Astrocyte (in vitro differentiated cells and primary cell): ENCODE measurements around the gene TRAM2. TPM values are rescaled to one million over a fixed set of nuclear protein-coding genes. Genes with fewer than 3 reads are reported as not detected.

Experiments used
- DNase-seq: peaks from one replicate; pipeline ENCODE4 v3.0.0-alpha.2; 2010; ENCODE audit warnings: low read depth
- FAIRE-seq: peaks from 2 replicates; lab custom pipeline; 2011; peaks lifted over from hg19 to GRCh38; lab: Jason Lieb, UNC
- H2AFZ ChIP-seq: 2 replicates; pipeline ENCODE4 v1.6.0; 2012; ENCODE audit warnings: low read depth, low read length, inconsistent platforms
- H3K27ac ChIP-seq: 2 replicates; pipeline ENCODE4 v1.5.1; 2011; ENCODE audit warnings: low read depth, low read length, inconsistent platforms
- H3K27me3 ChIP-seq: 2 replicates; pipeline ENCODE4 v1.6.0; 2011; ENCODE audit warnings: low read length, inconsistent platforms; ENCODE audit not compliant: insufficient read depth
- H3K36me3 ChIP-seq: 2 replicates; pipeline ENCODE4 v1.5.1; 2011; ENCODE audit warnings: low read length, inconsistent platforms; ENCODE audit not compliant: insufficient read depth
- H3K4me1 ChIP-seq: 2 replicates; pipeline ENCODE4 v1.5.1; 2011; ENCODE audit warnings: low read length, inconsistent platforms; ENCODE audit not compliant: insufficient read depth
- H3K4me2 ChIP-seq: 2 replicates; pipeline ENCODE4 v1.6.0; 2012; ENCODE audit warnings: low read length, inconsistent platforms
- H3K4me3 ChIP-seq: 2 replicates; pipeline ENCODE4 v1.5.1; 2011; ENCODE audit warnings: low read depth, mild to moderate bottlenecking, low read length, inconsistent platforms; ENCODE audit not compliant: insufficient read depth
- H3K79me2 ChIP-seq: 2 replicates; pipeline ENCODE4 v1.6.0; 2012; ENCODE audit warnings: mild to moderate bottlenecking, low read length, inconsistent platforms; ENCODE audit not compliant: insufficient read depth
- H3K9ac ChIP-seq: 2 replicates; pipeline ENCODE4 v1.6.0; 2012; ENCODE audit warnings: mild to moderate bottlenecking, low read length, inconsistent platforms
- H3K9me3 ChIP-seq: 2 replicates; pipeline ENCODE4 v1.5.1; 2012; ENCODE audit warnings: low read depth, mild to moderate bottlenecking, low read length, inconsistent platforms; ENCODE audit not compliant: insufficient read depth
- H4K20me1 ChIP-seq: 2 replicates; pipeline ENCODE4 v1.6.0; 2012; ENCODE audit warnings: low read length, inconsistent platforms; ENCODE audit not compliant: insufficient read depth
- H3K27ac Mint-ChIP-seq: one replicate; pipeline ENCODE4 v1.8.0; 2021; ENCODE audit warnings: mild to moderate bottlenecking, mixed read lengths; ENCODE audit not compliant: unreplicated experiment
- H3K27me3 Mint-ChIP-seq: one replicate; pipeline ENCODE4 v1.8.0; 2021; ENCODE audit warnings: low read depth, mixed read lengths; ENCODE audit not compliant: unreplicated experiment
- H3K36me3 Mint-ChIP-seq: one replicate; pipeline ENCODE4 v1.8.0; 2021; ENCODE audit warnings: low read depth, mixed read lengths; ENCODE audit not compliant: unreplicated experiment
- H3K4me1 Mint-ChIP-seq: one replicate; pipeline ENCODE4 v1.8.0; 2021; ENCODE audit warnings: low read depth, mixed read lengths; ENCODE audit not compliant: unreplicated experiment
- H3K4me3 Mint-ChIP-seq: one replicate; pipeline ENCODE4 v1.8.0; 2021; ENCODE audit warnings: mild to moderate bottlenecking, moderate library complexity, mixed read lengths; ENCODE audit not compliant: unreplicated experiment
- H3K9me3 Mint-ChIP-seq: one replicate; pipeline ENCODE4 v1.8.0; 2021; ENCODE audit warnings: mild to moderate bottlenecking, mixed read lengths; ENCODE audit not compliant: unreplicated experiment
- EZH2 ChIP-seq: IDR thresholded peaks from 2 replicates; pipeline ENCODE4 v1.6.1; 2012; ENCODE audit warnings: mild to moderate bottlenecking, low read length, inconsistent platforms; ENCODE audit not compliant: insufficient read depth
- total RNA-seq: library from RNA; stranded (reverse); gene quantifications from 2 replicates; pipeline ENCODE4 v1.2.1, GENCODE V29; 2021
- TF ChIP-seq, protein P1 (sequence below): IDR thresholded peaks from 2 replicates; pipeline ENCODE4 v1.5.1; 2011; ENCODE audit warnings: low read depth, mild to moderate bottlenecking, inconsistent platforms, low read length, moderate library complexity; ENCODE audit not compliant: insufficient read depth

Gene TRAM2
- total RNA-seq, 1 donor from 2014 or later = 93.4 TPM

GRCh38 chr6:52494298-52495072, 82.4 kb downstream of the TRAM2 start:
- DNase-seq (no peak), FAIRE-seq (no peak)
- Mint-ChIP-seq H3K4me3 (no peak overlapping the region), H3K9me3 (no peaks in the 10 kb centered on the region), H3K27ac (no peak overlapping the region), H3K27me3 (no peaks in the 10 kb centered on the region), H3K4me1 (peaks cover 35% of the 10 kb centered on the region), H3K36me3 (peaks cover 28% of the 10 kb centered on the region)
- no peaks in the 10 kb centered on the region for H4K20me1 ChIP-seq
- H3K36me3 ChIP-seq = peaks cover 12% of the 10 kb centered on the region
- H3K9ac ChIP-seq = no peak overlapping the region
- H2AFZ ChIP-seq = no peak overlapping the region
- no peak overlapping the region for H3K4me2 ChIP-seq
- H3K4me3 ChIP-seq = no peak overlapping the region
- H3K79me2 ChIP-seq = no peaks in the 10 kb centered on the region
- peaks cover 25% of the 10 kb centered on the region for H3K4me1 ChIP-seq
- H3K9me3 ChIP-seq = no peaks in the 10 kb centered on the region
- no peak overlapping the region for H3K27ac ChIP-seq
- H3K27me3 ChIP-seq = no peaks in the 10 kb centered on the region
- TF ChIP-seq EZH2 = no peak

DNA sequence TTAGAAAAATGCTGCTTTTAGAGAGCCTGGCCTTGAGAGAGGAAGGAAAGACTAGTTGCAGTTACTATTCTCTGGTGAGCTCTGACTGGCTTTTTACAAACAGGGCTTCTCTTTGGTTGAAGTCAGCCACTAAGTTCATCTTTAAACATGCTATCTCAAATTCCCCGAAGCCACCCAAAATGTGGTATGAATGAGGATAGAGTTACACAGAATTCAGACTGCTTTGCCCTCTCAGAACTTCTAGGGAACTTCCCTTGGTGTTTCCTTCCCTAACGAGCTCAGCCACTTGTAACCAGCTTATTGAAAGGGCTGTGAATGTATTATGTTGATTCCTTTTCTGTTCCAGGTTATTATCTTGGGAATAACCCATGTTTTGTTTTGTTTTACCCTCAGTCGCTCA, 83.2 kb downstream of the TRAM2 start:
- Mint-ChIP-seq H3K4me3 (no peak overlapping the region), H3K27ac (no peak overlapping the region), H3K4me1 (peaks cover 28% of the 10 kb centered on the region), H3K36me3 (peaks cover 24% of the 10 kb centered on the region), H3K27me3 (no peaks in the 10 kb centered on the region), H3K9me3 (no peaks in the 10 kb centered on the region)
- no peaks in the 10 kb centered on the region for H3K9me3 ChIP-seq
- H3K4me3 ChIP-seq = no peak overlapping the region
- no peak overlapping the region for H2AFZ ChIP-seq
- H3K36me3 ChIP-seq = peaks cover 12% of the 10 kb centered on the region
- H3K79me2 ChIP-seq = no peaks in the 10 kb centered on the region
- FAIRE-seq (no peak), DNase-seq (no peak)
- H4K20me1 ChIP-seq = no peaks in the 10 kb centered on the region
- H3K27ac ChIP-seq = no peak overlapping the region
- TF ChIP-seq, protein P1, sequence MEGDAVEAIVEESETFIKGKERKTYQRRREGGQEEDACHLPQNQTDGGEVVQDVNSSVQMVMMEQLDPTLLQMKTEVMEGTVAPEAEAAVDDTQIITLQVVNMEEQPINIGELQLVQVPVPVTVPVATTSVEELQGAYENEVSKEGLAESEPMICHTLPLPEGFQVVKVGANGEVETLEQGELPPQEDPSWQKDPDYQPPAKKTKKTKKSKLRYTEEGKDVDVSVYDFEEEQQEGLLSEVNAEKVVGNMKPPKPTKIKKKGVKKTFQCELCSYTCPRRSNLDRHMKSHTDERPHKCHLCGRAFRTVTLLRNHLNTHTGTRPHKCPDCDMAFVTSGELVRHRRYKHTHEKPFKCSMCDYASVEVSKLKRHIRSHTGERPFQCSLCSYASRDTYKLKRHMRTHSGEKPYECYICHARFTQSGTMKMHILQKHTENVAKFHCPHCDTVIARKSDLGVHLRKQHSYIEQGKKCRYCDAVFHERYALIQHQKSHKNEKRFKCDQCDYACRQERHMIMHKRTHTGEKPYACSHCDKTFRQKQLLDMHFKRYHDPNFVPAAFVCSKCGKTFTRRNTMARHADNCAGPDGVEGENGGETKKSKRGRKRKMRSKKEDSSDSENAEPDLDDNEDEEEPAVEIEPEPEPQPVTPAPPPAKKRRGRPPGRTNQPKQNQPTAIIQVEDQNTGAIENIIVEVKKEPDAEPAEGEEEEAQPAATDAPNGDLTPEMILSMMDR = no peak
- TF ChIP-seq EZH2 = no peak
- no peak overlapping the region for H3K4me2 ChIP-seq
- H3K27me3 ChIP-seq = no peaks in the 10 kb centered on the region
- no peak overlapping the region for H3K9ac ChIP-seq
- H3K4me1 ChIP-seq = peaks cover 17% of the 10 kb centered on the region

DNA sequence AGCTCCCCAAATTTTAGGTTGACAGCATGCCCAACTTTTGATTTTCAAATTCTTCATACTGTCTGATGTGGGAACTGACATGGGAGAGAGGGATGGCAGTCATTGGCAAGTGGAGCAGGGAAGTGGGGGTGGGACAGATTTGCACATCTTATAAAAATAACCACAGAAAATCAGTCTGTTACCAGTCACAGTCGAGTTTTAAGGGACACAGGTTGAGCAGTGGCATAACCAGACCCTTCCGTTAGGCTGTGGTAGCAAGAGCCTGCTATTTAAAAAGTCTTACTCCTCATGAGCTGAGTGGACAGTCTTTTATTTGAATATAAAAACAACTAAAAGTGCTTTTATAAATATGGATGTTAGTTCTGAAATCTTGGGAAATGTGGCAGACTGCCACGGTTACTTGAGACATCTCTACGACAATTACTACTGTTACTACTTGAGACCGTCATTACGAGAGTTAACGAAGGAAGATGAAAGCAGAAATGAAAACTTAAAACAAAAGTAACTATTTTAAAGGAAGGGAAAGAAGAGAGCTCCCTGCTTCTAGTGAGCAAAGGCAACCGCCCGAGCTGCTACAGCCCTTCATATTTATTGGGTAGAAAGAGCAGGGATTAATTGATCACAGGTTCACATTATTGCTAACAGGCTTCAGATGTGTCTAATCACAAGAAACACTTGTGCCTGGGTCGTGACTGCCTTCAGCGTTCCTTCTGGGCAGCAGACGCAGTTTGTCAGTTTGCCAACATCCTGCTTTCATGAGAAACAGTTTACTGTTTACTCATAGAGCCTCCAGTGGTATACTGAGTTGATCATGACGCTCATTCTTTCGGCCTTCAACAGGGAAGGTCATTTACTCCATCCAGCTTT, 85.4 kb downstream of the TRAM2 start:
- H3K27ac Mint-ChIP-seq = no peak overlapping the region
- H3K4me1 ChIP-seq = peaks cover 10% of the 10 kb centered on the region
- H3K27ac ChIP-seq = no peak overlapping the region
- FAIRE-seq (no peak), DNase-seq (no peak)
- no peaks in the 10 kb centered on the region for H3K9me3 ChIP-seq
- no peak overlapping the region for H3K4me2 ChIP-seq
- H3K9me3 Mint-ChIP-seq = no peaks in the 10 kb centered on the region
- no peak overlapping the region for H2AFZ ChIP-seq
- H3K4me3 Mint-ChIP-seq = no peak overlapping the region
- H3K36me3 ChIP-seq = peaks cover 12% of the 10 kb centered on the region
- no peak overlapping the region for H3K4me3 ChIP-seq
- peaks cover 11% of the 10 kb centered on the region for H3K4me1 Mint-ChIP-seq
- H4K20me1 ChIP-seq = no peaks in the 10 kb centered on the region
- no peaks in the 10 kb centered on the region for H3K27me3 ChIP-seq
- no peaks in the 10 kb centered on the region for H3K79me2 ChIP-seq
- no peaks in the 10 kb centered on the region for H3K27me3 Mint-ChIP-seq
- TF ChIP-seq, protein P1 = no peak
- TF ChIP-seq EZH2 = no peak
- no peak overlapping the region for H3K9ac ChIP-seq
- H3K36me3 Mint-ChIP-seq = peaks cover 16% of the 10 kb centered on the region
